Renal cortical epithelial cell (primary cell): ENCODE data around the gene ADCY1. TPM values are rescaled to one million over a fixed set of nuclear protein-coding genes. Genes with fewer than 3 reads are reported as not detected.

Source experiments
- DNase-seq: peaks from one replicate; pipeline ENCODE4 v3.0.0-alpha.2; 2011; ENCODE audit warnings: low read depth
- total RNA-seq: library from RNA; depleted of rRNA; stranded (reverse); fragments of >200 nt; gene quantifications from 2 replicates; pipeline ENCODE4 v1.2.3, GENCODE V29; 2014

Gene ADCY1
- total RNA-seq, 1 donor from 2014 or later = 0.10 TPM

DNA sequence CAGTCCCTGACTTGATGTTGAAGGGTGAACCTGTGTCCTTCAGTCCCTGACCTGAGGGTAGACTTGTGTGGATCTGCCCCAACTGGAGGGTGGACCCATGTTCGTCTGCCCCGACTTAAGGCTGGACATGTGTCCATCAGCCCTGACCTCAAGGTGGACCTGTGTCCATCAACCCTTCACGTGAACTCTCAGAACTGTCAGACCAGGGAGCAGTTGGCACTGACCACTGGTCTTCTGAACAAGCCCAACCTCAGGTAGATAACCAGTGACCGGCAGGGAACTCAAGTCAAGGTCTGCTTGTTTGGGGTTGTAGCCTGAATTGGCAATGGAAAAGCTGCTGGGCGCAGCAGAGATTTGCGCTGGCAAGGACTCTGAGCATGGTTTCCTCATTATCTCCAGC lies 96.5 kb downstream of the ADCY1 start:
- DNase-seq = no peak

DNA sequence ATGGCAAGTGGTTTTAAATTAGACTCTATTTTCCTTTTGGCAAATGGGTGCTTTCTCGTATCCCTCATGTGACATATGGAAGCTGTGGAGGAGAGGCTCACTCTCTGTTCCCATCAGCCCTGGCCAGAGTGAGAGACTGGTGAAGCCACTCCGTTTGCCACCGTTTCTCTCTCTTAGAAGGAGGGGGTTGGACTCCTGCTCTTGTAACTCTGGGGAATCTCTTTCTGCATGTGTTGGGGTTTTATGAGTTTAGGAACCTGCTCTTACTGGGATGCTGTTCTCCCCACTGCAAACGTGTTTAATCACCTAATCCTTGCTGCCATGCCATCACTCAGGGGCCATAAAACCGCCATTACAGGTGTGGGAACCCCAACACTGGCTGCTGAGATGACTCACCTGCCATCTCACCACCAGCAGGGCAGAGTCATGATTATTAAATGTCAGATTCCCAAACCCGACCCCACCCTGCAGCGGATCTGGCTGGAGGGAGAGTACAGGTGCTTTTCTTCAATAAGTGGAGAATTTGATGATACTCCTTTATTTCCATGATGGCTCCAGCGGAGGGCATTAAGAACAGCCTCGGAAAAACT lies 103.2 kb downstream of the ADCY1 start:
- DNase-seq = no peak

DNA sequence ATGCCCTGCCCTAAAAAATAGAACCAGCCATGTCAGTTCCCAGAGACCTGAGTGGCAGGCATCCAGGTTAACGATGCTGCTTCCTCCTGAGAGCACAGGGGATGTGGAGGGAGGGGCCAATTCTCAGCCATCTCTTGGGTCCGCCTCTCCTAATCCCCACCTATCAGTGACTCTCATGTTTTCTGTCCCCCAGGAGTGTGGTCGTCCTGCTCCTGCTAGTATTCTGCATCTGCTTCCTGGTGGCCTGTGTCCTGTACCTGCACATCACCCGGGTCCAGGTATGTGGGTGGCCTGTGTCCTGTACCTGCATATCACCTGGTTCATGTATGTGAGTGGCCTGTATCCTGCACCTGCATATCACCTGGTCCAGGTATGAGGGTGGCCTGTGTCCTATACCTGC lies 105.3 kb downstream of the ADCY1 start:
- DNase-seq = no peak

DNA sequence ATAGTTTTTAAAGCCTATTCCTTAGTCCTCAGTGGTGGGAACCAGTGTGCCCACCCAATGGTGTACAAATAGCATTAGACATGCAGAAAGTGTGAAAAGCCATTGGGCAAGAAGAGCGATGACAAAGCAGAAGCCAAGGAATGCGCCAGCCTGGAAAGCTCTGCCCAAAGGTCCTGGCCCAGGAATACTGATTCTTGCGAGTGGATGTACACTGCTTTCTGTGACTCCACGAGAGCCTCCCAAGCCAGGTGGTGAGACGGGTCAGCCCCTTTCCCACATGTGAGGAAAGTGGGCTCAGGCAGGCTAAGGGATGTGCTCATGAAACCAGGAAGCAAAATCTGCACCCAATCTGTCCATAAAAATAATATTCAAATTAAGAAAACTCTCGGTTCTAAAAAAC lies 106.6 kb downstream of the ADCY1 start:
- DNase-seq = no peak

DNA sequence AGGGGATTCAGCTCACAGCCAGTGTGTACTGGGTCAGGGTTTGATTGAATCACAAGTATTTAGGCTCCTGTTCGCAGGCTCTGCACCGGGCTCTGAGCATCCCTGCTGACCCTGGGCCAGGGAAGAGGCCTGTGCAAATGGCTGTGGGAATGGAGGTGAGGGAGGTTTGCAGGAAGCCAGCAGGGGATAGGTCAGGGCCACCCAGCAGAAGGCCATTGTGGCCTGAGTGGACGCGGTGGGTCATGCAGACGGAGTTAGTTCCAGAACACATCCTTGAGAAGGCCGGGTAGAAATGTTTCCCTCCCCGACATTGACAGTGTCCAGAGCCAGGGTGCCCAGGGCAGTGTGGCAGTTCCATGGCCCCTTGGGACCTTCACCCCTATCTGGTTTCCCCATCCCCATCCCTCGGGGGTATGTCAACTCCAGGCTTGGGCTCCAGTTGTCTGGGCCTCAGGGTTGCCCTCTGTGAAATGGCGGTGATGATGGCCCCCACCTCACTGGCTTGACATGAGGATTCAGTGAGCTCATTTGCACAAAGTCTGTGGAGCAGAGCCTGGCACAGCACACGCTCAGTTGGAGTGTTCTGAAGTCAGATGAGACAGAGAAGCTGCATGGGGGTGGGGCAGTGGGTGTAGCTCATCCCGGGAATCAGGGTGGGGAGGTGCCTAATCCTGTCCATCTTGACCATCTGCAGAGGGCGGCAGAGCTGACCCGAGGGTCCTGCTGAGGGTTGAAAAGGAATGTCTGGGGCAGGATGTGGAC lies 107.6 kb downstream of the ADCY1 start:
- no peak for DNase-seq

DNA sequence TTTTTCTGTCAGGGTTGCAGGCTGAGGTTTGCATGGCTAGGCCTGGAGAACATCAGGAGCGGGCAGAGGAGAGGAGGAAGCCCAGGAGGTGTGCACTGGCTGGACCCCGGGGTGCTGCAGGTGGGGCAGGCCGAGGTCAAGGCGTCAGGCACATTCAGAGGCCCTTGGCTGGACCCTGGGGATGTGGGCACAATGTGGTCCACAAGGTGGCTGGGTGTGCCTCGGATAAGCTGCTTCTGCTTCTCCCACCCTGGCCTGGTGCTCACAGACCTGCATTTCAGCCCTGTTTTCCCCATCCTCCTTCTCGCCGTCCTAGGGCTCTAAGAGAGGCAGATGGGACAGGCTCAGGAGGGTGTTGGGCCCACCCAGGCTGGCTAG lies 108.2 kb downstream of the ADCY1 start:
- no peak for DNase-seq

DNA sequence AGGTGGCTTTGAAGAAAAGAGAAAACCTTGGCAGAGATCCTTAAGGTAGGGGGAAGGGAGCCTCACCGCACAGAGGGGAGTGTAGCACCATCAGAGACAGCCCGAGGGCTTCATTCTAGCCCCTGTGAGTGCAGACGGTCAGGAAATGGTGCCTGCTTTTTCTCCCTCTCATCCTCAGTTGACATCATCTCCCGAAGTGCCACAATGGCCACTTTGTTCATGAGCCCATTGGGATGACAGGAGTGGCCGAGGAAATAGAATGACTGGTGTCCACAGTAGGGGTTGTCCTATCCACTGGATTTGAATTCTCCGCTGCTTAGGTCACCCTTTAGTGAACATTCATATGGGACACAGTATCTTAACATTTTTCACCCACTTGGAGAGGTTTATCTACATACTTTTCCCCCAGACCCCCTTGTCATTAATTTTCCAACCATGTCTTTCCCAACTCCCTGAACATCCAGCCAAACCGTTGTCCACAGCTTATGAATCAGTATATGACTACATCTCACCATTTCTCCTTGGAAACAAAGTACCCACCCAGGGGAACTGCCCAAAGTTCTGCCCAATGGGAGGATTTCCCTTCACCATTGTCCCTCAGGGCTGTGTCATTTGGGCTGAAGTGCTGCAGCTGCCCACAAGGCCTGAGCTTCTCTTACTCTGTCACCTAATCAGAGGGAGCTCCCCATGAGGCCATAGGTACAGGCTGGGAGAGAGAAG lies 108.8 kb downstream of the ADCY1 start:
- no peak for DNase-seq

DNA sequence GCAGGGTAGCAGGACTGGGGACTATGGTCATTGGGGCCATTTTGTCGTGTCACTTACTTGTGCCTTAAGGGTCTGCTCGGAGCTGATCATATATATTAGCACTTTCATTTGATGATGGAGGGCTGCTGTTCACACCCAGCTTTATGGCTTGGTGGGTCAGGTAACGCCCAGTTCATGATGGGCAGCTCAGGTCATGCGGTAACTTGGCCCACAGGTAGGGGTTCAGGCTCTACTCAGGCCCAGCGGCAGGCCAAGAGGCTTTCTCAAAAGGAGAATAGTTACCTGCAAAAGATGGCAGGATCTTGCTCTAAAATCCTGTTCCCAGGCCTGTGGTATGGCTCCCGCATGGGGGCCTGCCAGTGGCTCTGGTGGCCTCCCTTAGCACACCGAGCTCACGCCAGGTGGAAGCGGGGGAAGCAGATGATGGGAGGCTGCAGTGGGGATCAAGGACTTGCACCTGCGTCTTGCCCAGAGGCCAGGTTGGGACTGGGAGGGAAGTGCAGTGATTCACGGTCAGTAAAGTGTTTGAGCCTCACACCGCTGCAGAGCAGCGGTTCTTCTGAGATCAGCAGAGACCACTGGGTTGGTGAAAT lies 109.5 kb downstream of the ADCY1 start:
- DNase-seq = no peak

DNA sequence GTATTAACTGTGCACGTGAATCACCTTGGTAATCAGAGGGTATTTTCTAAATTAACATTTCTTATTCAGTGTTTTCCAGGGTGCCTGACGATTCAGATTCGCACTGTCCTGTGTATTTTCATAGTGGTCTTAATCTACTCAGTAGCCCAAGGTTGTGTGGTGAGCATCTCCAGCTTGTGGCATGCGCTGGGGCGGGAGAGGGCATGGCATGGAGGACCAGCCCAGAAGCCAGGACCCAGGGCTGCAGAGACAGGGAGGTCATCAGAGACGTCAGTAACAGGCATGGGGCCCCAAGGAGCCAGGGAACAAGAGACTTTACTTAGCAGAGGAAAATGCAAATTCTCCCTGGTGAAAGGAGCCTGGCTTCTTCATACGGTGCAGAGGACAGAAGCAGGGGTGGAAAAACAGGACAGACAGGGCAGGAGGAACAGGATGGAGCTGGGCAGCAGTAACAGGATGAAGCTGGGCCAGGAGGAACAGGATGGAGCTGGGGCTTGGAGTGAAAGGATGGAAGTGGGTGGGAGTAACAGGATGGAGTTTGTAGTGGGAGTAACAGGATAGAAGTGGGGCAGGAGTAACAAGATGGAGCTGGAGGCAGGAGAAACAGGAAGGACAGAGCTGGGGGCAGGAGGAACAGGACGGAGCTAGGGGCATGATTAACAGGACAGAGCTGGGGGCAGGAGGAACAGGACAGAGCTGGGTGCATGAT lies 110.9 kb downstream of the ADCY1 start:
- no peak for DNase-seq

DNA sequence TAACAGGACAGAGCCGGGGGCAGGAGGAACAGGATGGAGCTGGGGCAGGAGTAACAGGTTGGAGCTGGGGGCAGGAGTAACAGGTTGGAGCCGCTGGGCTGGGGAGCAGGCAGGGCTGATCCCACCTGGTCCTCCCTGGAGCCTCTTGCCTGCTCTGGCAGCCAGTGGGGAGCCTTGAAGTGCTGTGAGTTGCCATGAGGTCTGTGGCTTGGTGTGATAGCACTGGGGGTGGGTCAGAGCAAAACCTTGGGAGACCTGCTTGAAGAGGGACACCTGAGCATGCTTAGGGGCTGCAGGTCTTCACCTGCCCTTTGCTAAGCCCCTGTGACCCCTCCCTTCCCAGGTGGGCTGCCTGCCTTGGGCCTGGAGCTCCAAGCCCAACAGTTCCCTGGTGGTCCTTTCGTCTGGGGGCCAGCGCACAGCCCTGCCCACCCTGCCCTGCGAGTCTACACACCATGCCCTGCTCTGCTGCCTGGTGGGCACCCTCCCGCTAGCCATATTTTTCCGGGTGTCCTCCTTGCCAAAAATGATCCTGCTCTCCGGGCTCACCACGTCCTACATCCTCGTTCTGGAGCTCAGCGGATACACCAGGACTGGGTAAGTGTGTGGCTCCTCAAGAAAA lies 111.6 kb downstream of the ADCY1 start:
- DNase-seq = no peak

DNA sequence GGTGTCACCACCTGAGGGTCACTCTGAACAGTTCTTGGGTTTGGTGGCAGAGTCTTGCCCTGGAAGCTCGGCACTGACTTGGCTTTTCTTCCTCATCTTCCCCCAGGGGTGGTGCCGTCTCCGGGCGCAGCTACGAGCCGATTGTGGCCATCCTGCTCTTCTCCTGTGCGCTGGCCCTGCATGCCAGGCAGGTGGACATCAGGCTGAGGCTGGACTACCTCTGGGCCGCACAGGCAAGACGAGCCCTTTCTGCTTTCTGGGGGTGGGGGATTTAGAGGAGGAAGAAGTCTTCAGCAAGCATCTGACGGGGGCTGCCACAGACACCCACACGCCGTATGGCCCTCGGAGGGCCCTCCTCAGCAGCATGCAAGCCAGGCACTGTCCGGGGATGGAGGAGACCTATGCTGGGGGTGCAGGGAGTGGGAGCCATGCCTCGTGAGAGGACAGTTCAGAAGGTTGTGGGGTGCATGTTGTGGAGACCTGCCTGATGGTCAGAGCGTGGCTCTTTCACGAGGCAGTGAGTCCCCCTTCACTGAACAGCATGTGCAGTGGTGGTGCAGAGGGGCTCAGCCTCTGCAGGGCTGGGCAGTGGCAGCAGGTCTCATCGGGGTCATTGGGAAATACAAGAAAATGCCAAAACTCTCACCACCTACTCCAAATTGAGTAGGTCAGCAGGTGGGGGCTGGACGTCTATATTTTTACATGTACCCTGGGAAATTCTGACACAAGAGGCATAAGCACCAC lies 112.4 kb downstream of the ADCY1 start:
- DNase-seq = no peak

DNA sequence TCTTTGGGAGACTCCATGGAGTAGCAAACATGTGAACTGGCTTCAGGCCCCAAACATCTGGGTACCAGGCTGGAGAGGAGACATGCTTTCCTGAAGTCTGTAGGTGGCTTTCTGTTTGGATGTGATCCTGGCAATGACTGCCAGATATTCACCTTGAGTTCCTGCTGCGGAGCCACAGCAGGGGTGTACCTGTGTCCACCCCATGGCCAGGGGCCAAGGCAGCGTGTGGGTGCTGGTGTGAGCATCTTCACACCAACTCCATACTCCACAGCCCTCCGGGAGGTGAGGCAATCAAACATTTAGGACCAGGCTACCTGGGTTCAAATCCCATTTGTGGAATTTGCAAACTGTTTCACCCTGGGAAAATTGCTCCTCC lies 113.0 kb downstream of the ADCY1 start:
- no peak for DNase-seq

DNA sequence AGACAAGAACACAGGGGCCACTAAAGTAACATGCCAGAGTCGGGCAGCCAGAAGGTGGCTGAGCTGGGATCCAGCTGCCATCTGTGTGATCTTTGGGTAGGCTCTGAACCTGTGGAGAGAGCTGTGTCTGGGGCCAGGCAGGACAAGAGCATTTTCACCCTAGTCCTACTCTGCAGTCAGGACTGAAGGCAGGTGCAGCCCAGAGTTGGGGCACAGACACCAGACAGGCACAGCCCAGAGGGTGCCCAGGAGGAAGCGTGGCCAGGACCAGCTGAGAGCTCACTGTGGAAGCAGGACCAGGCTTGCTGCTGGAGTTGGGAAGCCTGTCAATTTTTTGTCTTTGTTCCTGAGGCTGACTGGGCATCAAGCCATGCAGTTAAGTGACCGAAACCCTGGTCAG lies 113.6 kb downstream of the ADCY1 start:
- DNase-seq = no peak

DNA sequence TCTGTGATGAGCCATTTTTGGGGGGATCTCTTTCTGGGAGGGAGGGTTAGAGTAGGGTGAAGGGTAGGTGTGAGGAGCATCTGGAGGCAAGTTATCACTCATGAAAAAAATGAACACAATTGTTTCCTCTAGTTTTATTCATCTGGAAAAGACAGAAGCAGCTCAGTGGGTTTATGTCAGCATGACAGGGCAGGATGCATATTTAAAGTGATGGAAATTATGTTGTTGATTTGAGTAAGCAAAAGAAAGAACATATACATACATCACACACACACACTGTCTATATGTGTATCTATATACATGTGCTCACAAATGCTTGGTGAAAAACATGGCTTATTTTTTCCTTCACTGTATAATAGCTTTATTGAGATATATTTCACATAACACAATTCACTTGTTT lies 114.2 kb downstream of the ADCY1 start:
- no peak for DNase-seq

DNA sequence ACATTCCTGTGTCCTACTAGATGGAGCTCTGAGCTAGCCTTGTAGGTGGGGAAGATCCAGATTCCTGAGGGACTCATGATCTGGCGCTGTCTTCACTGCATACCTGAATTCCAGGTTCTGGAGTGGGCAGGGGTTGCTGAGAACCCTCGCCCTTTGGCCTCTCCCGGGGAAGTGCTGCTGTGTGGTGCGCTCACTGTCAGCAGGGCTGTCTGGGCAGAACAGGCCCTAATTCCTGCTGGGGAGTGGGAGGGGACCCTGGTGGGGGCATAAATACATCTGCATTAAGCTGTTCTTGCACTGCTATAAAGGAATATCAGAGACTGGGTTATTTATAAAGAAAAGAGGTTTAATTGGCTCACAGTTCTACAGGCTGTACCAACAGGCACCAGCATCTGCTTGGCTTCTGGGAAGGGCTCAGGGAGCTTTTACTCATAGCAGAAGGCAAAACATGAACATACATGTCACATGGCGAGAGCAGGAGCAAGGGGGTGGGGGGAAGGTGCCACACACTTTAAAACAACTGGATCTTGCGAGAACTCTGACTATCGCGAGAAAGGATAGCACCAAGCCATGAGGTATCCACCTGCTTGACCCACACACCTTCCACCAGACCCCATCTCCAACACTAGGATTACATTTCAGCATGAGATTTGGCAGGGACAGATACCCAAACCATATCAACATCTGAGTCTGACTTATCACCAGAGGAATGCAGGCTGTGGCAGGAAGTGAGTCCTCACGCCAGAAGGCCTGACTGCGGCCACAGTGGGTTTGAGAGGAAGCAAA lies 115.0 kb downstream of the ADCY1 start:
- peak; percentile 15 for DNase-seq

DNA sequence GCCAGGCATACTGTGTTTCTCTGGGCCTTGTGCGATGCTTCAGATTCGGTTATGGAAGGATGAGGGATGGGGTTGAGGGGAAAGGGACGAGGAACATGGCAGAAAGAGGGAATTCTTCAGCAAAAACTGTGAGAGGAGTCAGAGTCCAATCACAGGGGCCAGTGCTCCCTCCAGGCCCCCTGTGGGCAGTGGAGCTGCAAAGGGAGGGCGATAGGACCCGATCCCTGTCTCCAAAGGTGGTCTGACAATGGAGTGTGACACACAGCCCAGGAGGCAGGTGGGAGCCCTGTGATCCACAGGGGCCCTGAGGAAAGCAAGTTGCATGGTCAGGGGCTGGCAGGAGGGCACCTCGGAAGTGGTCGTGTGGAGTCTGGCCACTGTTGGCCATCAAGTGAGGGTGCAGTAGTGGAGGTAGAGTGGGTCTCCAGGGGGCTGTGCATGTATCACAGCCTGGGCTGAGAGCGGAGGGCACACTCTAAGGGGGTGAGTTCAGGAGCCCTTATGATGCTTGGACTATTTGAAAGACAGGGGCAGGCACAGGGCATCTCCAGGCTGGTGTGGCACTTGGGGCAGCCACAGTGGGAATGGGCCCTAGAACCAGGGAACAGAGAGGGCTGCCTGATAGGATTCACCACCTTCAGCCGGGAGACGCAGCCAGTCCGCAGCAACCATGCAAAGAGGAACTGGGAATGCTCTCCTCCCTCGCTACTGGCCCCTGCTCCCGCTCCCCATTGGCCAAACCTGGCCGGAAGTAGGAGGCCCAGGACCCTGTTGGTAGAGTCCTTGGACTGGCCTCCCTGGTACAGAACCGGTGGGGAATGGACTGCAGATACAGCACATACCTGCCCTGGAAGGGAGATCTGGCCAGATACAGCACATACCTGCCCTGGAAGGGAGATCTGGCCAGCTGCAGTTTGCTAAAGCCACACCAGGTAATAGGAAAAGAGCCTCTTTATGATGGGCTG lies 115.9 kb downstream of the ADCY1 start:
- DNase-seq = no peak

DNA sequence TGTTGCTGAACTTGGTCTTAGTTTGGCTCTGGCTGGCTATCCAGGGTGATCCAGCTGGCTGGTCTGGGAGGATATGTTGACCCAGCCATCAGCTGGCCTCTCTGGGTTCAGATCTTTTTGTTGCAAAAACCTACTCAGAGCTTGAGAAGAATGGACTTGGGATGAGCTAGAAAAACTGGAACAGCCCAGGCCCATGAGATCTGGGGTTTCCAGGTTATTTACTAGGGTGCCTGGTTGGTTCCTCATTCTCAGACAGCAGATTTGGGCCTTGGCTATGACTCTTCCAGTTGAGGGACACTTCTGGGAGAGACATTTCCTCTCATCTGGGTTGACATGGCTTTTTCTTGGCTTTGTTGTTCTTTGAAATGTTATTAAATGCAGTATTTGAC lies 116.6 kb downstream of the ADCY1 start:
- no peak for DNase-seq

DNA sequence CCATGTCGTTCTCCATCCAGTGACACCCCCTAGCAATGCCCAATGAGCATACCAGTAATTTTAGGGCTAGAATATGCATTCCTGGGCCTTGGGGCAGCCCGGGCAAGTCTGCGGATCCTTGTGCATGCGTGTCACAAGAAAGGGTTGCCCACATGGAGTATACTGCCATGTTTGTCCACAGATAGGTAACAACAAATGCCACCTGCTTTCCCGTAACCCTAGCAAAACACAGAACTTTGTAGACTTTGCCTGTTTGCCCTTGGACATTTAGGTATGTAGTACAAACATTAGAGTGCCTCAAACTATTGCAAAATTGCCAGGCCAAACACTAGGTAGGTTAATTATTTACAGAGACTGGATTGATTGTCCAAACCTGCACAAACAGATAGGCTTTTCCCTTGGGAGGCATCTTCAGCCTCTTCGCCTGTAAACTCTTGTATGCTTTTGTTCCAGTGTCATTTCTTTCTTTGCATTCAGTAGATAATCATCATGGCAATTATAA lies 117.0 kb downstream of the ADCY1 start:
- DNase-seq = peak; percentile 59

DNA sequence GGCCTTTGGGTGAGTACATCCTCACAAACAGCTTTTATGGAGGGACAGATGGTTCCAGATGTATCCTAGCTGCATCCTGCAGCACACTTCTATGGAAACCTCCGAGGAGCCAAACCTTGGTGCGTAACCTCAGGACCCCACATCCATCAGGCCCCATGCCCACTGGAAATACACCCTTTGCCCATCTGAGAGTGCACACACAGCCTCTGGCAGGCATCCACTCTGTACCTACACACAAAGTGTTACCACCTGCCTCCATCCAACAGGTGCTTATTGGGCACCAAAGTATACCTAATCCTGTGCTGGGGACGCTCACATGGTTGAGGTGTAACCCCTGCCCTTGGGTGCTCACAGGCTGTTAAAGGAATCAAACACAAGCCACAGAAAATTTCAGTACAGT lies 117.9 kb downstream of the ADCY1 start:
- DNase-seq = no peak
